Measurements from ENCODE around the gene LAMB1.

LAMB1 gene

GRCh38 chr7:107998660-107999480 is 4.1 kb downstream of the LAMB1 start:
- H3K27me3 ChIP-seq: no peaks in the 10 kb centered on the region
- H3K4me3 ChIP-seq (ENCODE audit: low read depth, low read length): no peak overlapping the region
- no peak for TF ChIP-seq CTCF (IDR thresholded peaks at IDR 0.05; ENCODE audit: low read depth, low read length)
- H3K9me3 ChIP-seq: no peaks in the 10 kb centered on the region
- H3K36me3 ChIP-seq: peaks cover 78% of the 10 kb centered on the region
- peaks cover 15% of the 10 kb centered on the region for H3K4me1 ChIP-seq
- DNase-seq: no peak

GRCh38 chr7:107998150-107998549 is 4.8 kb downstream of the LAMB1 start:
- Histone ChIP-seq H3K9me3 (no peaks in the 10 kb centered on the region), H3K4me3 (ENCODE audit: low read depth, low read length) (no peak overlapping the region), H3K36me3 (peaks cover 85% of the 10 kb centered on the region), H3K27me3 (no peaks in the 10 kb centered on the region), H3K4me1 (peaks cover 15% of the 10 kb centered on the region)
- TF ChIP-seq CTCF (IDR thresholded peaks at IDR 0.05; ENCODE audit: low read depth, low read length): no peak
- DNase-seq: no peak

GRCh38 chr7:107996072-107996882 is 6.7 kb downstream of the LAMB1 start:
- peaks cover 93% of the 10 kb centered on the region for H3K36me3 ChIP-seq
- H3K9me3 ChIP-seq: no peaks in the 10 kb centered on the region
- H3K4me3 ChIP-seq (ENCODE audit: low read depth, low read length): no peak overlapping the region
- DNase-seq: no peak
- no peaks in the 10 kb centered on the region for H3K27me3 ChIP-seq
- peaks cover 15% of the 10 kb centered on the region for H3K4me1 ChIP-seq
- TF ChIP-seq CTCF (IDR thresholded peaks at IDR 0.05; ENCODE audit: low read depth, low read length): no peak

- no peaks in the 10 kb centered on the region for H3K9me3 ChIP-seq
- peaks cover 15% of the 10 kb centered on the region for H3K4me1 ChIP-seq
- no peak for TF ChIP-seq CTCF (IDR thresholded peaks at IDR 0.05; ENCODE audit: low read depth, low read length)
- H3K36me3 ChIP-seq: peaks cover 93% of the 10 kb centered on the region
- no peak overlapping the region for H3K4me3 ChIP-seq (ENCODE audit: low read depth, low read length)
- H3K27me3 ChIP-seq: no peaks in the 10 kb centered on the region
- no peak for DNase-seq
Observed at GRCh38 chr7:107995184-107996071, 7.5 kb downstream of the LAMB1 start.

- DNase-seq: no peak
- H3K9me3 ChIP-seq: no peaks in the 10 kb centered on the region
- peaks cover 15% of the 10 kb centered on the region for H3K4me1 ChIP-seq
- TF ChIP-seq CTCF (IDR thresholded peaks at IDR 0.05; ENCODE audit: low read depth, low read length): no peak
- H3K27me3 ChIP-seq: no peaks in the 10 kb centered on the region
- H3K36me3 ChIP-seq: peaks cover 94% of the 10 kb centered on the region
- no peak overlapping the region for H3K4me3 ChIP-seq (ENCODE audit: low read depth, low read length)
Observed at GRCh38 chr7:107994421-107995030, 8.4 kb downstream of the LAMB1 start.

All from BE2C (cell line).